HCT116 (cell line): Measurements from ENCODE around the gene XYLT1.

Source experiments
- EGR1 ChIP-seq: IDR thresholded peaks from 2 replicates; pipeline ENCODE4 v1.6.1; 2012; ENCODE audit warnings: low read depth
- EZH2phosphoT487 ChIP-seq: fragments of 200-600 bp; IDR thresholded peaks from 2 replicates; pipeline ENCODE4 v1.6.1; 2018; ENCODE audit warnings: antibody characterized with exemption, borderline replicate concordance
- FOSL1 ChIP-seq: IDR thresholded peaks from 2 replicates; pipeline ENCODE4 v1.6.1; 2012; ENCODE audit warnings: low read depth
- JUND ChIP-seq: IDR thresholded peaks from 2 replicates; pipeline ENCODE4 v1.6.1; 2012
- POLR2A ChIP-seq: IDR thresholded peaks from 2 replicates; pipeline ENCODE4 v1.7.0; 2011; ENCODE audit warnings: borderline replicate concordance; ENCODE audit not compliant: insufficient read depth, insufficient read length; ENCODE audit errors: extremely low read depth
- POLR2AphosphoS5 ChIP-seq: IDR thresholded peaks from 2 replicates; pipeline ENCODE4 v1.6.1; 2011; ENCODE audit warnings: mild to moderate bottlenecking, low read depth, low read length, moderate library complexity
- SRF ChIP-seq: IDR thresholded peaks from 2 replicates; pipeline ENCODE4 v1.6.1; 2012; ENCODE audit warnings: low read depth
- YY1 ChIP-seq: IDR thresholded peaks from 2 replicates; pipeline ENCODE4 v1.6.1; 2011; ENCODE audit warnings: low read length, low read depth, moderate library complexity, mild to moderate bottlenecking; ENCODE audit not compliant: insufficient replicate concordance; ENCODE audit errors: extremely low read depth
- TF ChIP-seq, protein P1 (sequence below), 3 experiments: fragments of 200-600 bp in 1 of 3; sonication (generic) in 1 of 3; IDR thresholded peaks in 2 of 3; conservative IDR thresholded peaks in 1 of 3; 2 replicates each; pipeline ENCODE4 v1.5.1; 2012 to 2017; ENCODE audit warnings: low read depth in 2 of 3, low read length in 2 of 3, antibody characterized with exemption in 1 of 3, borderline replicate concordance in 1 of 3, control low read depth in 1 of 3, mild to moderate bottlenecking in 1 of 3, mixed read lengths in 1 of 3, mixed run types in 1 of 3, moderate library complexity in 1 of 3; ENCODE audit not compliant: insufficient read depth in 1 of 3
- TF ChIP-seq, protein P2 (sequence below): IDR thresholded peaks from 2 replicates; pipeline ENCODE4 v1.6.1; 2012
- TF ChIP-seq, protein P3 (sequence below): IDR thresholded peaks from 2 replicates; pipeline ENCODE4 v1.6.1; 2011; ENCODE audit warnings: mild to moderate bottlenecking, low read length, moderate library complexity; ENCODE audit not compliant: insufficient replicate concordance; ENCODE audit errors: extremely low read depth
- TF ChIP-seq, protein P4 (sequence below): IDR thresholded peaks from 2 replicates; pipeline ENCODE4 v1.6.1; 2012

DNA sequence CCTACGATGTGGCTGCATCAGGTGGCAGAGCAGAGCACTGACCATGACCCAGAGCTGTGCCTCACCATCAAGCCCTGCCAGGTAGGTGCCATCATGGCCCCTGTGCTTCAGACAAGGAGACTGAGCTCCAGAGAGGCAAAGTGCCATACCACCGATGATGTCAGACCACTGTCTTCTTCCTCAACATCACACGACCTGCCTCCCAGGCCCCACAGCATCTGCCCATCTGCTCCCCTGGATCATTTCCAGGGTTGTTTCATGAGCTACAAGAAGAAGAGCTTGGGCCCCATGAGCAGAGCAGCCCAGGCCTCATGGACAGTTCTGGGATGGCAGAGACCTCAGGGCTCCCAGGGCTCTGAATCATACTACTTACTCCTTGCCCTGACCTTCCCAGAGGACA lies 9.9 kb downstream of the XYLT1 start:
- TF ChIP-seq, protein P1, sequence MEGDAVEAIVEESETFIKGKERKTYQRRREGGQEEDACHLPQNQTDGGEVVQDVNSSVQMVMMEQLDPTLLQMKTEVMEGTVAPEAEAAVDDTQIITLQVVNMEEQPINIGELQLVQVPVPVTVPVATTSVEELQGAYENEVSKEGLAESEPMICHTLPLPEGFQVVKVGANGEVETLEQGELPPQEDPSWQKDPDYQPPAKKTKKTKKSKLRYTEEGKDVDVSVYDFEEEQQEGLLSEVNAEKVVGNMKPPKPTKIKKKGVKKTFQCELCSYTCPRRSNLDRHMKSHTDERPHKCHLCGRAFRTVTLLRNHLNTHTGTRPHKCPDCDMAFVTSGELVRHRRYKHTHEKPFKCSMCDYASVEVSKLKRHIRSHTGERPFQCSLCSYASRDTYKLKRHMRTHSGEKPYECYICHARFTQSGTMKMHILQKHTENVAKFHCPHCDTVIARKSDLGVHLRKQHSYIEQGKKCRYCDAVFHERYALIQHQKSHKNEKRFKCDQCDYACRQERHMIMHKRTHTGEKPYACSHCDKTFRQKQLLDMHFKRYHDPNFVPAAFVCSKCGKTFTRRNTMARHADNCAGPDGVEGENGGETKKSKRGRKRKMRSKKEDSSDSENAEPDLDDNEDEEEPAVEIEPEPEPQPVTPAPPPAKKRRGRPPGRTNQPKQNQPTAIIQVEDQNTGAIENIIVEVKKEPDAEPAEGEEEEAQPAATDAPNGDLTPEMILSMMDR (IDR thresholded peaks at IDR 0.05 in 2 of 3, conservative IDR thresholded peaks at IDR 0.05 in 1 of 3; ENCODE audit: borderline replicate concordance in 1 of 3, insufficient read depth in 1 of 3, low read depth in 2 of 3, low read length in 2 of 3), result no peak
- TF ChIP-seq, protein P2, sequence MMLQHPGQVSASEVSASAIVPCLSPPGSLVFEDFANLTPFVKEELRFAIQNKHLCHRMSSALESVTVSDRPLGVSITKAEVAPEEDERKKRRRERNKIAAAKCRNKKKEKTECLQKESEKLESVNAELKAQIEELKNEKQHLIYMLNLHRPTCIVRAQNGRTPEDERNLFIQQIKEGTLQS, result no peak
- TF ChIP-seq SRF (no peak), JUND (no peak), EGR1 (no peak), POLR2AphosphoS5 (no peak), FOSL1 (no peak), YY1 (no peak), EZH2phosphoT487 (no peak), POLR2A (no peak)
- TF ChIP-seq, protein P3, sequence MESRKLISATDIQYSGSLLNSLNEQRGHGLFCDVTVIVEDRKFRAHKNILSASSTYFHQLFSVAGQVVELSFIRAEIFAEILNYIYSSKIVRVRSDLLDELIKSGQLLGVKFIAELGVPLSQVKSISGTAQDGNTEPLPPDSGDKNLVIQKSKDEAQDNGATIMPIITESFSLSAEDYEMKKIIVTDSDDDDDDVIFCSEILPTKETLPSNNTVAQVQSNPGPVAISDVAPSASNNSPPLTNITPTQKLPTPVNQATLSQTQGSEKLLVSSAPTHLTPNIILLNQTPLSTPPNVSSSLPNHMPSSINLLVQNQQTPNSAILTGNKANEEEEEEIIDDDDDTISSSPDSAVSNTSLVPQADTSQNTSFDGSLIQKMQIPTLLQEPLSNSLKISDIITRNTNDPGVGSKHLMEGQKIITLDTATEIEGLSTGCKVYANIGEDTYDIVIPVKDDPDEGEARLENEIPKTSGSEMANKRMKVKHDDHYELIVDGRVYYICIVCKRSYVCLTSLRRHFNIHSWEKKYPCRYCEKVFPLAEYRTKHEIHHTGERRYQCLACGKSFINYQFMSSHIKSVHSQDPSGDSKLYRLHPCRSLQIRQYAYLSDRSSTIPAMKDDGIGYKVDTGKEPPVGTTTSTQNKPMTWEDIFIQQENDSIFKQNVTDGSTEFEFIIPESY, result no peak
- TF ChIP-seq, protein P4, sequence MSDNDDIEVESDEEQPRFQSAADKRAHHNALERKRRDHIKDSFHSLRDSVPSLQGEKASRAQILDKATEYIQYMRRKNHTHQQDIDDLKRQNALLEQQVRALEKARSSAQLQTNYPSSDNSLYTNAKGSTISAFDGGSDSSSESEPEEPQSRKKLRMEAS, result no peak
